H1 (cell line): ENCODE measurements around the gene ZNF649.
"Not testable (repeated sequence)": the region's sequence is repeated elsewhere in the genome, so short reads cannot be mapped to it uniquely, and the experiment has no call there.

Experiments
- EP300 ChIP-seq, 2 experiments: IDR thresholded peaks; 1 replicate in 1 of 2; 2 replicates in 1 of 2; pipeline ENCODE4 v1.6.1; 2011 to 2012; ENCODE audit warnings: low read depth in 2 of 2, low read length in 2 of 2, mild to moderate bottlenecking in 2 of 2, borderline replicate concordance in 1 of 2, inconsistent platforms in 1 of 2, moderate library complexity in 1 of 2
- KDM4A ChIP-seq: IDR thresholded peaks from one replicate; pipeline ENCODE4 v1.7.1; 2012; ENCODE audit warnings: low read depth, mild to moderate bottlenecking, moderate library complexity, low read length, inconsistent platforms; ENCODE audit not compliant: severe bottlenecking
- POLR2A ChIP-seq, 2 experiments: IDR thresholded peaks; 1 replicate in 1 of 2; 2 replicates in 1 of 2; pipeline ENCODE4 v1.6.1; 2011; ENCODE audit warnings: low read depth in 2 of 2, low read length in 2 of 2, mild to moderate bottlenecking in 2 of 2; ENCODE audit errors: control extremely low read depth in 1 of 2
- TF ChIP-seq, protein P1 (sequence below), 3 experiments: IDR thresholded peaks; 1 replicate in 2 of 3; 2 replicates in 1 of 3; pipeline versions ENCODE4 v1.5.1 to v1.6.1; 2011; ENCODE audit warnings: low read length in 3 of 3, mild to moderate bottlenecking in 3 of 3, inconsistent platforms in 2 of 3, low read depth in 1 of 3, moderate library complexity in 1 of 3; ENCODE audit not compliant: insufficient read depth in 1 of 3; ENCODE audit errors: control extremely low read depth in 1 of 3

- TF ChIP-seq, protein P1, sequence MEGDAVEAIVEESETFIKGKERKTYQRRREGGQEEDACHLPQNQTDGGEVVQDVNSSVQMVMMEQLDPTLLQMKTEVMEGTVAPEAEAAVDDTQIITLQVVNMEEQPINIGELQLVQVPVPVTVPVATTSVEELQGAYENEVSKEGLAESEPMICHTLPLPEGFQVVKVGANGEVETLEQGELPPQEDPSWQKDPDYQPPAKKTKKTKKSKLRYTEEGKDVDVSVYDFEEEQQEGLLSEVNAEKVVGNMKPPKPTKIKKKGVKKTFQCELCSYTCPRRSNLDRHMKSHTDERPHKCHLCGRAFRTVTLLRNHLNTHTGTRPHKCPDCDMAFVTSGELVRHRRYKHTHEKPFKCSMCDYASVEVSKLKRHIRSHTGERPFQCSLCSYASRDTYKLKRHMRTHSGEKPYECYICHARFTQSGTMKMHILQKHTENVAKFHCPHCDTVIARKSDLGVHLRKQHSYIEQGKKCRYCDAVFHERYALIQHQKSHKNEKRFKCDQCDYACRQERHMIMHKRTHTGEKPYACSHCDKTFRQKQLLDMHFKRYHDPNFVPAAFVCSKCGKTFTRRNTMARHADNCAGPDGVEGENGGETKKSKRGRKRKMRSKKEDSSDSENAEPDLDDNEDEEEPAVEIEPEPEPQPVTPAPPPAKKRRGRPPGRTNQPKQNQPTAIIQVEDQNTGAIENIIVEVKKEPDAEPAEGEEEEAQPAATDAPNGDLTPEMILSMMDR (IDR thresholded peaks at IDR 0.05; ENCODE audit: control extremely low read depth in 1 of 3, insufficient read depth in 1 of 3, low read depth in 1 of 3, low read length in 3 of 3), result not testable (repeated sequence)
- 0 out of 3 replicates have a peak, but pooled peaks of 1 of the 2 experiments have one; percentile 47 for TF ChIP-seq POLR2A (IDR thresholded peaks at IDR 0.05; ENCODE audit: control extremely low read depth in 1 of 2, low read depth in 2 of 2, low read length in 2 of 2)
- not testable (repeated sequence) for TF ChIP-seq EP300 (IDR thresholded peaks at IDR 0.05; ENCODE audit: borderline replicate concordance in 1 of 2, low read depth in 2 of 2, low read length in 2 of 2); KDM4A
These were observed 822 bp upstream of the ZNF649 start for GRCh38 chr19:51905639-51906038.
